HepG2 (cell line): ENCODE results near the gene PPP2R5D. TPM values are rescaled to one million over a fixed set of nuclear protein-coding genes. Genes with fewer than 3 reads are reported as not detected.

ENCODE experiments used
- ADNP ChIP-seq: sonication (generic); formaldehyde crosslinking; IDR thresholded peaks from 2 replicates; pipeline ENCODE4 v1.4.0; 2020; ENCODE audit warnings: missing genetic modification reagents
- ELF4 ChIP-seq: sonication (generic); formaldehyde crosslinking; IDR thresholded peaks from 2 replicates; pipeline ENCODE4 v1.5.0; 2020; ENCODE audit warnings: missing genetic modification reagents, mild to moderate bottlenecking, moderate library complexity, borderline replicate concordance
- HMGA1 ChIP-seq: sonication (generic); formaldehyde crosslinking; conservative IDR thresholded peaks from 2 replicates; pipeline ENCODE4 v1.4.0; 2020; ENCODE audit warnings: missing genetic modification reagents
- RAD21 ChIP-seq: fragments of 450-650 bp; formaldehyde crosslinking; IDR thresholded peaks from 2 replicates; pipeline ENCODE4 v1.5.0; 2020; ENCODE audit warnings: mild to moderate bottlenecking
- USF2 ChIP-seq, 2 experiments: sonication (generic) in 1 of 2; formaldehyde crosslinking in 1 of 2; IDR thresholded peaks; 2 replicates each; pipeline versions ENCODE4 v1.5.1 to v1.6.1; 2011 to 2020; ENCODE audit warnings: borderline replicate concordance in 1 of 2, low read depth in 1 of 2, low read length in 1 of 2, mild to moderate bottlenecking in 1 of 2, missing genetic modification reagents in 1 of 2, moderate library complexity in 1 of 2
- ZFP41 ChIP-seq: sonication (generic); formaldehyde crosslinking; IDR thresholded peaks from 2 replicates; pipeline ENCODE4 v1.4.0; 2020; ENCODE audit warnings: mild to moderate bottlenecking, missing genetic modification reagents, borderline replicate concordance
- ZNF260 ChIP-seq: sonication (generic); formaldehyde crosslinking; IDR thresholded peaks from 2 replicates; pipeline ENCODE4 v1.4.0; 2020; ENCODE audit warnings: missing genetic modification reagents, low read depth, mild to moderate bottlenecking, borderline replicate concordance
- ZNF296 ChIP-seq: sonication (generic); formaldehyde crosslinking; conservative IDR thresholded peaks from 2 replicates; pipeline ENCODE4 v1.5.0; 2020; ENCODE audit warnings: mild to moderate bottlenecking, missing genetic modification reagents
- ZNF414 ChIP-seq: sonication (generic); formaldehyde crosslinking; IDR thresholded peaks from 2 replicates; pipeline ENCODE4 v1.5.0; 2020; ENCODE audit warnings: missing genetic modification reagents
- ZNF614 ChIP-seq: IDR thresholded peaks from 2 replicates; pipeline ENCODE4 v1.6.1; 2018; ENCODE audit warnings: missing biosample characterization, missing genetic modification reagents, inconsistent platforms, borderline replicate concordance
- ZNF652 ChIP-seq: IDR thresholded peaks from 2 replicates; pipeline ENCODE4 v1.6.1; 2016; ENCODE audit warnings: low read depth, borderline replicate concordance
- polyA plus RNA-seq, 8 experiments: library from polyadenylated mRNA; depleted of rRNA in 3 of 8; stranded (reverse) in 7 of 8; unstranded in 1 of 8; fragments of >200 nt; fragmentation: Illumina TruSeq in 4 of 8; extraction: Trizol in 4 of 8; gene quantifications; 2 replicates each; pipeline versions ENCODE4 v1.2.1 to v1.2.3, GENCODE V29; 2011 to 2016; ENCODE audit warnings: low read depth in 4 of 8, missing spikeins in 1 of 8, mixed read lengths in 1 of 8; ENCODE audit not compliant: insufficient read depth in 1 of 8
- total RNA-seq, 5 experiments: library from RNA; depleted of rRNA; stranded (reverse); fragments of >200 nt; fragmentation: Illumina TruSeq; extraction: Trizol; gene quantifications; 2 replicates each; pipeline ENCODE4 v1.2.3, GENCODE V29; 2016; ENCODE audit warnings: low read depth in 1 of 5
- TF ChIP-seq, protein P1 (sequence below): sonication (generic); formaldehyde crosslinking; conservative IDR thresholded peaks from 2 replicates; pipeline ENCODE4 v1.4.0; 2020; ENCODE audit warnings: mild to moderate bottlenecking, missing genetic modification reagents, moderate library complexity
- TF ChIP-seq, protein P2 (sequence below): sonication (generic); formaldehyde crosslinking; IDR thresholded peaks from 2 replicates; pipeline ENCODE4 v1.4.0; 2020; ENCODE audit warnings: missing genetic modification reagents

The PPP2R5D gene
- total and polyA plus RNA-seq, 2 of the 13 experiments (the other 11 are each of a cell fraction or from before 2014, with no cell fraction given) = 53.7 to 60.4 TPM

- TF ChIP-seq, protein P1, sequence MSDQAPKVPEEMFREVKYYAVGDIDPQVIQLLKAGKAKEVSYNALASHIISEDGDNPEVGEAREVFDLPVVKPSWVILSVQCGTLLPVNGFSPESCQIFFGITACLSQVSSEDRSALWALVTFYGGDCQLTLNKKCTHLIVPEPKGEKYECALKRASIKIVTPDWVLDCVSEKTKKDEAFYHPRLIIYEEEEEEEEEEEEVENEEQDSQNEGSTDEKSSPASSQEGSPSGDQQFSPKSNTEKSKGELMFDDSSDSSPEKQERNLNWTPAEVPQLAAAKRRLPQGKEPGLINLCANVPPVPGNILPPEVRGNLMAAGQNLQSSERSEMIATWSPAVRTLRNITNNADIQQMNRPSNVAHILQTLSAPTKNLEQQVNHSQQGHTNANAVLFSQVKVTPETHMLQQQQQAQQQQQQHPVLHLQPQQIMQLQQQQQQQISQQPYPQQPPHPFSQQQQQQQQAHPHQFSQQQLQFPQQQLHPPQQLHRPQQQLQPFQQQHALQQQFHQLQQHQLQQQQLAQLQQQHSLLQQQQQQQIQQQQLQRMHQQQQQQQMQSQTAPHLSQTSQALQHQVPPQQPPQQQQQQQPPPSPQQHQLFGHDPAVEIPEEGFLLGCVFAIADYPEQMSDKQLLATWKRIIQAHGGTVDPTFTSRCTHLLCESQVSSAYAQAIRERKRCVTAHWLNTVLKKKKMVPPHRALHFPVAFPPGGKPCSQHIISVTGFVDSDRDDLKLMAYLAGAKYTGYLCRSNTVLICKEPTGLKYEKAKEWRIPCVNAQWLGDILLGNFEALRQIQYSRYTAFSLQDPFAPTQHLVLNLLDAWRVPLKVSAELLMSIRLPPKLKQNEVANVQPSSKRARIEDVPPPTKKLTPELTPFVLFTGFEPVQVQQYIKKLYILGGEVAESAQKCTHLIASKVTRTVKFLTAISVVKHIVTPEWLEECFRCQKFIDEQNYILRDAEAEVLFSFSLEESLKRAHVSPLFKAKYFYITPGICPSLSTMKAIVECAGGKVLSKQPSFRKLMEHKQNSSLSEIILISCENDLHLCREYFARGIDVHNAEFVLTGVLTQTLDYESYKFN (CRISPR knock-in tag) = peak; percentile 14; the same call in 1 of the 2 replicates
- TF ChIP-seq ZNF614 (0 out of 2 replicates have a peak, but pooled peaks have one; percentile 3), ZNF296 (CRISPR knock-in tag) (no peak), ZFP41 (CRISPR knock-in tag) (no peak), USF2 (IDR thresholded peaks at IDR 0.05; ENCODE audit: low read depth, low read length) (no peak), USF2 (CRISPR knock-in tag; IDR thresholded peaks at IDR 0.05; ENCODE audit: borderline replicate concordance) (no peak), ZNF652 (CRISPR knock-in tag) (no peak), HMGA1 (CRISPR knock-in tag) (no peak), ADNP (CRISPR knock-in tag) (no peak), RAD21 (CRISPR knock-in tag) (no peak), ZNF260 (CRISPR knock-in tag) (no peak), ELF4 (CRISPR knock-in tag) (no peak), ZNF414 (CRISPR knock-in tag) (no peak)
- TF ChIP-seq, protein P2, sequence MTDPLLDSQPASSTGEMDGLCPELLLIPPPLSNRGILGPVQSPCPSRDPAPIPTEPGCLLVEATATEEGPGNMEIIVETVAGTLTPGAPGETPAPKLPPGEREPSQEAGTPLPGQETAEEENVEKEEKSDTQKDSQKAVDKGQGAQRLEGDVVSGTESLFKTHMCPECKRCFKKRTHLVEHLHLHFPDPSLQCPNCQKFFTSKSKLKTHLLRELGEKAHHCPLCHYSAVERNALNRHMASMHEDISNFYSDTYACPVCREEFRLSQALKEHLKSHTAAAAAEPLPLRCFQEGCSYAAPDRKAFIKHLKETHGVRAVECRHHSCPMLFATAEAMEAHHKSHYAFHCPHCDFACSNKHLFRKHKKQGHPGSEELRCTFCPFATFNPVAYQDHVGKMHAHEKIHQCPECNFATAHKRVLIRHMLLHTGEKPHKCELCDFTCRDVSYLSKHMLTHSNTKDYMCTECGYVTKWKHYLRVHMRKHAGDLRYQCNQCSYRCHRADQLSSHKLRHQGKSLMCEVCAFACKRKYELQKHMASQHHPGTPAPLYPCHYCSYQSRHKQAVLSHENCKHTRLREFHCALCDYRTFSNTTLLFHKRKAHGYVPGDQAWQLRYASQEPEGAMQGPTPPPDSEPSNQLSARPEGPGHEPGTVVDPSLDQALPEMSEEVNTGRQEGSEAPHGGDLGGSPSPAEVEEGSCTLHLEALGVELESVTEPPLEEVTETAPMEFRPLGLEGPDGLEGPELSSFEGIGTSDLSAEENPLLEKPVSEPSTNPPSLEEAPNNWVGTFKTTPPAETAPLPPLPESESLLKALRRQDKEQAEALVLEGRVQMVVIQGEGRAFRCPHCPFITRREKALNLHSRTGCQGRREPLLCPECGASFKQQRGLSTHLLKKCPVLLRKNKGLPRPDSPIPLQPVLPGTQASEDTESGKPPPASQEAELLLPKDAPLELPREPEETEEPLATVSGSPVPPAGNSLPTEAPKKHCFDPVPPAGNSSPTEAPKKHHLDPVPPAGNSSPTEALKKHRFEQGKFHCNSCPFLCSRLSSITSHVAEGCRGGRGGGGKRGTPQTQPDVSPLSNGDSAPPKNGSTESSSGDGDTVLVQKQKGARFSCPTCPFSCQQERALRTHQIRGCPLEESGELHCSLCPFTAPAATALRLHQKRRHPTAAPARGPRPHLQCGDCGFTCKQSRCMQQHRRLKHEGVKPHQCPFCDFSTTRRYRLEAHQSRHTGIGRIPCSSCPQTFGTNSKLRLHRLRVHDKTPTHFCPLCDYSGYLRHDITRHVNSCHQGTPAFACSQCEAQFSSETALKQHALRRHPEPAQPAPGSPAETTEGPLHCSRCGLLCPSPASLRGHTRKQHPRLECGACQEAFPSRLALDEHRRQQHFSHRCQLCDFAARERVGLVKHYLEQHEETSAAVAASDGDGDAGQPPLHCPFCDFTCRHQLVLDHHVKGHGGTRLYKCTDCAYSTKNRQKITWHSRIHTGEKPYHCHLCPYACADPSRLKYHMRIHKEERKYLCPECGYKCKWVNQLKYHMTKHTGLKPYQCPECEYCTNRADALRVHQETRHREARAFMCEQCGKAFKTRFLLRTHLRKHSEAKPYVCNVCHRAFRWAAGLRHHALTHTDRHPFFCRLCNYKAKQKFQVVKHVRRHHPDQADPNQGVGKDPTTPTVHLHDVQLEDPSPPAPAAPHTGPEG (CRISPR knock-in tag) = no peak
Observed at GRCh38 chr6:42979523-42980177, 4.7 kb upstream of the PPP2R5D start (continued).
